Loucy (cell line): ENCODE data around the gene CSAD.

Source experiments
- CTCF ChIP-seq: fragments of 200-600 bp; sonication (generic); conservative IDR thresholded peaks from 2 replicates; pipeline ENCODE4 v1.5.1; 2014; ENCODE audit warnings: mild to moderate bottlenecking, antibody characterized with exemption, low read length
- EZH2phosphoT487 ChIP-seq: fragments of 200-600 bp; IDR thresholded peaks from 2 replicates; pipeline ENCODE4 v1.6.1; 2018; ENCODE audit warnings: antibody characterized with exemption, mild to moderate bottlenecking, moderate library complexity, borderline replicate concordance

- TF ChIP-seq CTCF = no peak
- no peak for TF ChIP-seq EZH2phosphoT487
Observed at GRCh38 chr12:53227836-53228235, 47.1 kb upstream of the CSAD start.
